22Rv1 (cell line): ENCODE measurements around the gene S100A13.

Experiments used
- ZFX ChIP-seq: fragments of 450-650 bp; IDR thresholded peaks from 2 replicates; pipeline ENCODE4 v1.6.1; 2017; ENCODE audit warnings: antibody characterized with exemption, borderline replicate concordance
- TF ChIP-seq, protein P1 (sequence below): fragments of 450-650 bp; IDR thresholded peaks from 2 replicates; pipeline ENCODE4 v1.5.1; 2017; ENCODE audit warnings: mild to moderate bottlenecking

DNA sequence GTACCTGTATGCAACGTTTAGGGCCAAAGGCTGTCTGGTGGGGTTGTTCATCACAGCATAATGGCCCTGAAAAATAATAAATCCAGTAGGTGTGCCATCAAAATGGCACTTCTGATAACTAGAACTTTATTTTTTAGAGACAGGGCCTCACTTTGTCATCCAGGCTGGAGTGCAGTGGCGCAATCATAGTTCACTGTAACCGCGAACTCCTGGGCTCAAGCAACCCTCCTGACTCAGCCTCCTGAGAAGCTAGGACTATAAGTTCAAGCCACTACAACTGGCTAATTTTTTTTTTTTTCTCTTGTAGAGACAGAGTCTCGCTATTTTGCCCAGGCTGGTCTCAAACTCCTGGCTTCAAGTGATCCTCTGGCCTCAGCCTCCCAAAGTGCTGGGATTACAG lies 35.9 kb upstream of the S100A13 start:
- TF ChIP-seq, protein P1, sequence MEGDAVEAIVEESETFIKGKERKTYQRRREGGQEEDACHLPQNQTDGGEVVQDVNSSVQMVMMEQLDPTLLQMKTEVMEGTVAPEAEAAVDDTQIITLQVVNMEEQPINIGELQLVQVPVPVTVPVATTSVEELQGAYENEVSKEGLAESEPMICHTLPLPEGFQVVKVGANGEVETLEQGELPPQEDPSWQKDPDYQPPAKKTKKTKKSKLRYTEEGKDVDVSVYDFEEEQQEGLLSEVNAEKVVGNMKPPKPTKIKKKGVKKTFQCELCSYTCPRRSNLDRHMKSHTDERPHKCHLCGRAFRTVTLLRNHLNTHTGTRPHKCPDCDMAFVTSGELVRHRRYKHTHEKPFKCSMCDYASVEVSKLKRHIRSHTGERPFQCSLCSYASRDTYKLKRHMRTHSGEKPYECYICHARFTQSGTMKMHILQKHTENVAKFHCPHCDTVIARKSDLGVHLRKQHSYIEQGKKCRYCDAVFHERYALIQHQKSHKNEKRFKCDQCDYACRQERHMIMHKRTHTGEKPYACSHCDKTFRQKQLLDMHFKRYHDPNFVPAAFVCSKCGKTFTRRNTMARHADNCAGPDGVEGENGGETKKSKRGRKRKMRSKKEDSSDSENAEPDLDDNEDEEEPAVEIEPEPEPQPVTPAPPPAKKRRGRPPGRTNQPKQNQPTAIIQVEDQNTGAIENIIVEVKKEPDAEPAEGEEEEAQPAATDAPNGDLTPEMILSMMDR = no peak
- no peak for TF ChIP-seq ZFX
